Activated T-helper 1 cell treated with anti-CD3 and anti-CD28 coated beads, Interleukin-2, amount 50 U/mL, for 16 hours (primary cell): ENCODE data around the gene FLRT1.

ENCODE experiments used
- DNase-seq, 2 donors: peaks; one replicate each; pipeline ENCODE4 v3.0.0-alpha.2; 2020; ENCODE audit warnings: low read depth in 1 of 2, low spot score in 1 of 2

FLRT1 gene, protein sequence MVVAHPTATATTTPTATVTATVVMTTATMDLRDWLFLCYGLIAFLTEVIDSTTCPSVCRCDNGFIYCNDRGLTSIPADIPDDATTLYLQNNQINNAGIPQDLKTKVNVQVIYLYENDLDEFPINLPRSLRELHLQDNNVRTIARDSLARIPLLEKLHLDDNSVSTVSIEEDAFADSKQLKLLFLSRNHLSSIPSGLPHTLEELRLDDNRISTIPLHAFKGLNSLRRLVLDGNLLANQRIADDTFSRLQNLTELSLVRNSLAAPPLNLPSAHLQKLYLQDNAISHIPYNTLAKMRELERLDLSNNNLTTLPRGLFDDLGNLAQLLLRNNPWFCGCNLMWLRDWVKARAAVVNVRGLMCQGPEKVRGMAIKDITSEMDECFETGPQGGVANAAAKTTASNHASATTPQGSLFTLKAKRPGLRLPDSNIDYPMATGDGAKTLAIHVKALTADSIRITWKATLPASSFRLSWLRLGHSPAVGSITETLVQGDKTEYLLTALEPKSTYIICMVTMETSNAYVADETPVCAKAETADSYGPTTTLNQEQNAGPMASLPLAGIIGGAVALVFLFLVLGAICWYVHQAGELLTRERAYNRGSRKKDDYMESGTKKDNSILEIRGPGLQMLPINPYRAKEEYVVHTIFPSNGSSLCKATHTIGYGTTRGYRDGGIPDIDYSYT

DNA sequence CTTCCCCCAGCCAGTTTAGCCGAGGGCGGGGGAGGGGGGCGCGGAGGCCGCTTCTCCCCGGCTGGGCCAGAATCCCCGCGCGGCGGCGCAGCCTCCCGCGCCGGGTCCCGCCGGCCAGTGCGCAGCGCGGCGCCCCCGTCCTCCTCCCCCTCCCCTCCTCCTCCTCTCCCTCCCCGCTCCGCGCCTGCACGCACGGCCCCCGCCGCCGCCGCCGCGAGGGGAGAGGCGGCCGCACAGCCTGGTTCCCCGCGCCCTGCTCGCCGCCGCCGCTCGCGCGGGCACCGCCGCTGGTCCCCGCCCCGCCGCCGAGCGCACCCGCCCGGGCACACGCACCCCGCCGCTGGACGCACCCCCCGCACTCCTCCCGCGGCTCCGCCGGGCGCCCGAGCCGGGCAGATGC is at the start of gene FLRT1:
Gene FLRT1, plus strand, starts transcription at position 356 of the 400 bp plus-strand sequence. CDS start 80,337 bp downstream, outside the sequence.
- no peak for DNase-seq

DNA sequence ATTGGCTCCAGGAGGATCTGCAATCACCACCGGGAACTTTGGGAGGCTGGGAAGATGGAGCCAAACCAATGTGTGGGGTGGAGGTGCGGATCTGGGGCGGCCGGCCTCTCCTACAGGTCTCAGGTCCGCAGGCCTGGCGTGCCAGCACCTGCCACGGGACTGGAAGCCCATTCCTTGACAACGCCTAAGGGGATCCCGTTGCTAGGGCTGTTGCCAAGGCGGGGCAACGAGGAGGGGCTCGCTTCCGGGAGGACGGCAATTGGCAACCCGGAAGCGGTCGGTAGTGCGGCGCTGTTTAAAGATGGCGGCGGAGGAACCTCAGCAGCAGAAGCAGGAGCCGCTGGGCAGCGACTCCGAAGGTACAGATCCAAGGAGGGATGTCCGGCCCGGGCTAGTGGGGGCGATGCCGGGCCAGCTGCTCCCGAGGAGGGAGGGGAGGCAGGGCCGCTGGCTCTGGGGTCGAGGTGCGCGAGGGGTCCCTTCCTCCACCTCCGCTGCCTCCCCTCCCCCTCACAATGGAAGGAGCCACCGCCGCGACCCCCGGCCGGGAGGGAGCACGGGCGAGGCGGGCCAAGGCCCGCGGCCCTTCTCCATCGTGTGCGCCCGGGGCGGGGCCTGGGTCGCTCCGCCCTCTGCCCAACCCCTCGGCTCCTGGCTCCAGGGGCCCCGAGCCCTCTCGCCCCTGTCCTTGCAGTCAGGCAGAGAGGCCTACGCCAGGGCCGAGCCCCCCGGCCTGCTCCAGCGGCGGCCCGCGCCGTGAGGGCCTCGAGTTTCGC is 49.4 kb upstream of the FLRT1 start, which contains the start of gene OTUB1:
Gene OTUB1, plus strand, starts transcription at position 283 of the 776 bp plus-strand sequence. Its CDS starts 19 bp downstream, at position 302.
- DNase-seq: peak; percentile 74 to 79

DNA sequence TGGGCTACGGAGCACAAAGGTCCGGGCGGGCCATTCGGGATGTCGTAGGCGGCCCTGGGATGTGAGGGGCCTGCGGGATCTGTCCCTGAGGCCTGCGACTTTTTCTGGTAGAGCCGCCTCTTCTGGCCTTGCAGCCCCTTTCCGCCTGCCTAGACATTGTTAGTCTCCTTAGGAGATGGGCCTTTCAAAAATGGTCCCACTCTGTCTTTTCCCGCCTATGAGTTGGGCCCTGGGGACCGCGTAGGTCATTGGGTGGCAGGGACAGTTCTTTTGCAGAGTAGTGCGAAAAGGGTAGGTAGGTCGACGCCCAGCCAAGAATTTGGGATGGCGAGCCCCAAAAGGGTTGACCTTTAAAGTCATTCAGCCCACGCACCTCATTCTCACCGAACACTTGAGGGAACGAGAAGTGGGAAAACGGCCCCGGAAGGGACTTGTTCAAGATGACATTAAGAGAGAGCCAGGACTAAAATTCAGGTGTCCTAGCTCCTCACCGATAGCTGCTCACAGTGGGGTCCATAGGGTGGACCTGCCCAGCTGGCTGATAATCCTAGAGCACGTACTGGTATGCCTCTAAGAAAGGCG is 48.7 kb upstream of the FLRT1 start:
- no peak for DNase-seq

DNA sequence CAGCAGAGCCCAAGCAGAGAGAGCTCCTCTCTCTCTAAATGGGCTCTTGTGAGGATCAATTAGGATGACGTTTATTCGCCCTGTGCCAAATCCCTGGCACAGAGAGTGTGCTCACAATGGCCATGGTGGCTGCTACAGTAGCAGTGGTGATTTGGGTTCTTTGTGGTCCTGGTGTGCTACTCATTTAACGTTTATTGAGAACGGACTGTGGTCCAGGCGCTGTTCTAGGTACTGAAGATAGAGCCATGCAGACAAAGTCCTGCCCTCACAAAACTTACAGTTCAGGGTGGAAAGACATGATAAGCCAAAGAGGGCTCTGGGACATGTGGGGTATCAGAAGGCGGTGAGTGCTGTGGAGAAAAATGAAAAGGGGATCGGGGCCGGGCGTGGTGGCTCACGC is 44.2 kb upstream of the FLRT1 start:
- DNase-seq: no peak

DNA sequence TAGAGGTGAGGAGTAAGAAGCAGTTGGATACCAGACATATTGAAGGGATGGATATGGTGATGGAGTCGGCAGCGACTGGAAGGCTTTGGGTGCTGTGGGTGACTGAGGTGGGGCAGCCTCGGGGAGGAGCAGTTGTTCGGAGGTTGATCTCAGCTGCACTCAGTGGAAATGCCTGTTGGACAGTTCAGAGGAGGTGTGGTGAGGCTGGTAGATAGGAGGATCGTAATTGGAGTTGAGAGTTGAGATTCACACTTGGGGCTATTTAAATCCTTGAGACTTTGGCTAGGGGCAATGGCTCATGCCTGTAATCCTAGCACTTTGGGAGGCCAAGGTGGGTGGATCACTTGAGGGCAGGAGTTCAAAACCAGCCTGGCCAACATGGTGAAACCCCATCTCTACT is 42.6 kb upstream of the FLRT1 start:
- DNase-seq: no peak

DNA sequence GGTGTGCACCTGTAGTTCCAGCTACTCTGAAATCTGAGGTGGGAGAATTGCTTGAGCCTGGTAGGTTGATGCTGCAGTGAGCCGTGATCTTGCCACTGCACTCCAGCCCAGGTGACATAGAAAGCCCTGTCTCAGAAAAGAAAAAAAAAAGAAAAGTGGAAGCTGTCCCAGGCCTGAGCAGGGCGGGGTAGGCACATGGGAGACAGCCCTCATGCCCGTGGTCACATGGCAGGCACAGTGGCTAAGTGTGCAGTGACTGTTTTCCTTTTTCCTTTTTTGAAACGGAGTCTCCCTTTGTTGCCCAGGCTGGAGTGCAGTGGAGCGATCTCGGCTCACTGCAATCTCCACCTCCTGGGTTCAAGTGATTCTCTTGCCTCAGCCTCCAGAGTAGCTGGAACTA is 41.7 kb upstream of the FLRT1 start:
- no peak for DNase-seq

DNA sequence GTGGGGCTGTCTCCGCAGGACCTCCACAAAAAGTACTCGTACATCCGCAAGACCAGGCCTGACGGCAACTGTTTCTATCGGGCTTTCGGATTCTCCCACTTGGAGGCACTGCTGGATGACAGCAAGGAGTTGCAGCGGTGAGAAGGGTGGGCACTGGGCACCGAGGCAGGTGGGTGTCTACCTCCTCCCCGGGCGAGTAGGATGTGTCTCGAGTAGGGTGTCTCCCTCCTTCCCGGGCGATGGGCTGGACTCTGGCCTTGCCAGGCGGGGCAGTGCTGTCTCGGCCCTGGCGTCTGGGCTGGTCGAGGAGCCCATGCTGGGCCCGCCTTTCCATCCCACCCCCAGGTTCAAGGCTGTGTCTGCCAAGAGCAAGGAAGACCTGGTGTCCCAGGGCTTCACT is 39.2 kb upstream of the FLRT1 start:
- DNase-seq: no peak

DNA sequence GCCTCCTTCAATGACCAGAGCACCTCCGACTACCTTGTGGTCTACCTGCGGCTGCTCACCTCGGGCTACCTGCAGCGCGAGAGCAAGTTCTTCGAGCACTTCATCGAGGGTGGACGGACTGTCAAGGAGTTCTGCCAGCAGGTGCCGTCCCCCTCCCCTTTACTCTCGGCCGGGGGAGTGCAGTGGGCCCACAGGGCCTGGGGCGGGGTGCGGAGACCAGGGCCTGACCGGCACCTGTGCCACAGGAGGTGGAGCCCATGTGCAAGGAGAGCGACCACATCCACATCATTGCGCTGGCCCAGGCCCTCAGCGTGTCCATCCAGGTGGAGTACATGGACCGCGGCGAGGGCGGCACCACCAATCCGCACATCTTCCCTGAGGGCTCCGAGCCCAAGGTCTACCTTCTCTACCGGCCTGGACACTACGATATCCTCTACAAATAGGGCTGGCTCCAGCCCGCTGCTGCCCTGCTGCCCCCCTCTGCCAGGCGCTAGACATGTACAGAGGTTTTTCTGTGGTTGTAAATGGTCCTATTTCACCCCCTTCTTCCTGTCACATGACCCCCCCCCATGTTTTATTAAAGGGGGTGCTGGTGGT is 38.5 kb upstream of the FLRT1 start:
- no peak for DNase-seq

DNA sequence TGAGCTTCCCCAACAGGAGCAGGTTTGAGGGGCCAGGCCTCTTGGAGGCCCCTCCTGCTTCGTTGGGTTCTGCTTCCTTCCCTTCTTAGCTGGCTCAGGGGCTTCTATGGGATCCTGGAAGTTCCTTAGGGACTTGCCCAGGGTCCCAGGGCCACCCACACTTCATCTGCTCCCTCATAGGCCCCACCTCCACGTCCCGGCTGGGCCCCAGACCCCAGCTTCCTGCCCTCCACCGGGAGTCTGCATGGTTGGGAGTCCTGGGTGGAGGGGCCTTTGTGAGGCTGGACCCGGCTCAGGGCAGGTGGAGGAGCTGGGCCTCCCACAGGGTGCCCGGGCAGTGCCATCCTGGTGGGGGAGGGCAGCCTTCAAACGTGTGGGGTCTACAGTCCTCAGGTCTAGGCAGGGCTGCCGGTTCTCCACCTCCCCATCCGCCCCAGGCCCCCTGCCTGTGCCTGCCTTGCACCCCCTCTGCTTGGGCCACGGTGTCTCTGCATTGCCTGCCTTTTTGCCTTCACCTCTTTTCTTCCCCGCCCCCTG is 37.9 kb upstream of the FLRT1 start:
- DNase-seq: no peak

DNA sequence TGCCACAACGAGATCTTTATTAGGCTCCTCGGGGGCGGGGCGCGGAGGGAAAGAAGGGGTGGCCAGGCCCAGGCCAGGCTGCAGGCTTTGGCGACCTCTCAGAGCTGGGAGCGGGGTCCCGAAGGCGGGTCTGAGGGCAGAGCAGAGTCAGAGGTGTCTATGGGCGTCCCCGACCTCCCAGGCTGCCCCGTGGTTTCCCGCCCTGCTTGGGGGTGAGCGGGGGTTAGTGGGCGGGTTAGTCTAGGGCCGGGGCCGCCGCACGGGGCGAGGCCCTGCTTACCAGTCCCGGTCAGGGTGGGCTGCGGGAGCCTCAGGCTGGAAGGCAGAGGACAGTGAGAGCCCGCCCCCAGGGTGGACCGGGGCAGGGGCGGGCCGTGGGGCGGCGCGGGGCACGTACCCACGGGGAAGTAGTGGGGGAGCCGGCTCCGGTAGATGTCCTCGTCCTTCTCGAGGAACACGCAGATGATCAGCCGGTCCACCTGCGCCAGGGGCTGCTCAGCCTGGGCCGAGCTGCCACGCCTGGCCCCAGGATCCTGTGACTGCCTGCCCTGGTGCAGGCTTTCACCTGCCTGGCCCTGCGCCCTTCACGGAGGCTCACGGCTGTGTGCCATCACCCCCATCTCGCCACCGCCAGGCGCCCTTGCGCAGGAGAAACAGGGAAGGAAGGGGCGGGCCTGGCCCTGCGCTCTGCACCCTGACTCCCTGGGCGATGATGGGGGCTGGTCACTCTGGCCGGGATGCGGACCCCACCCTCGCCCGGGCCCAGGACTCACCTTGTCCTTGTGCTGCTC is 37.0 kb upstream of the FLRT1 start:
- no peak for DNase-seq

DNA sequence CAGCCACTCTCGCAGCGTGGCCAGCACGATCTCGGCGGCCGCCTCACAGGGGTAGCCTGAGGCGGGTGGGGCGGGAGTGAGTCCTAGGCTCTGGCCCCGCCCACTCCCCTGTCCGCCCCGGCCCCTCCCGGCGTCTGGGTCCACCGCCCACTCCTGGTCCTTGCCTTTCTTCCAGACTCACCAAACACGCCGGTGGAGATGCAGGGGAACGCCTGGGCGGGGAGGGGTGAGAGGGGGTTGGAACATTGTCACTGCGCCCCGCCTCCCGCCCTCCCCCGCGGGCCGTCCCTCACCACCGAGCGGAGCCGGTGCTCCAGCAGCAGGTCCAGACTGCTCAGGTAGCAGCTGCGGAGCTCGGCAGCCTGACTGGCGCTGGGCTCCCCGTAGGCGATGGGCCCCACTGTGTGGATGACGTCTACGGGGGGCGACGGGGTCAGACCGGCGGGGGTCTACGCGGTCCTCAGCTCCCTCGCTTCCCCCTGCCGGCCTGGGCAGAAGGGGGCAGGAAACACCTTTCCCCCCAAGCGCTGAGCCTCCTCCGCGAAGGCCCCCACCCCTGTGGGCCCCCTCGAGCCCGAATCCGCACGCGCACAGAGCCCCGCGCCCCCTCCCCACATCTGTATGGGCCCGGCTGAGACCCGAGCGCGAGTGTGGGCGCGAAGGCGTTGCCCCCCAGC is 36.2 kb upstream of the FLRT1 start:
- DNase-seq: peak; percentile 30 to 54

DNA sequence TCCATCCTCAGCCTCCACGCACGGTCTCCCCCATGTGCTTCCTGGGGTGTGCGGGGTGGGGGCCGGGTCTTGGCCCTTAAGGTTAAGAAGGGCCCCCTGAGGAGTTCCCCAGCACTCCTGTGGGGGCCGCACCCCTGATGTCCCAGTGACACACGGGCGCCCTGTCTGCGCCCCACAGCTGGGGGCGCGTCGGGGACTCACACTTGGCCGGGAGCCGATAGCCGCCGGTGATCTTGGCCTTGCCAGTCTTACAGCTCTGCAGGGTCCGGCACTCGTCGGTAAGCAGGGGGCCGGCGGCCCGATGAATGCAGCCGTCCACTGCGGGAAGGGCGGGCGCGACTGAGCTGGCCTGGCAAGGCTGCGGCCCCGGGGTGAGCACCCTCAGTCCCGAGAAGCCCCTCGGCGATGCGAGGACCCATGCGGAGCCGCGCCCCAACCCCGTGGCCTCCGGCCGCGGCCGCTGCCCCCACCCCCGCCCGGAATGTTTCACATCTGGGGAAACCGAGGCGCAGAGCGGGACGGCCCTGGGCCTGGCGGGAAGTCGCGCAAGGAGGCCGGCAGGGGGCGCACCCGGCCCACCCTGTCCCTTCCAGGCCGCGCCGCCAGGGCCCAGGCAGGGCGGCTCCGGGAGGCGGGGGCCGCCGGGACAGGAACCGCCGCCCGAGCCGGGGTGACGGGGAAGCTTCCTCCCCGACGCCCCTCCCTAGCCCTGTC is 35.5 kb upstream of the FLRT1 start:
- peak; percentile 50 to 65 for DNase-seq

DNA sequence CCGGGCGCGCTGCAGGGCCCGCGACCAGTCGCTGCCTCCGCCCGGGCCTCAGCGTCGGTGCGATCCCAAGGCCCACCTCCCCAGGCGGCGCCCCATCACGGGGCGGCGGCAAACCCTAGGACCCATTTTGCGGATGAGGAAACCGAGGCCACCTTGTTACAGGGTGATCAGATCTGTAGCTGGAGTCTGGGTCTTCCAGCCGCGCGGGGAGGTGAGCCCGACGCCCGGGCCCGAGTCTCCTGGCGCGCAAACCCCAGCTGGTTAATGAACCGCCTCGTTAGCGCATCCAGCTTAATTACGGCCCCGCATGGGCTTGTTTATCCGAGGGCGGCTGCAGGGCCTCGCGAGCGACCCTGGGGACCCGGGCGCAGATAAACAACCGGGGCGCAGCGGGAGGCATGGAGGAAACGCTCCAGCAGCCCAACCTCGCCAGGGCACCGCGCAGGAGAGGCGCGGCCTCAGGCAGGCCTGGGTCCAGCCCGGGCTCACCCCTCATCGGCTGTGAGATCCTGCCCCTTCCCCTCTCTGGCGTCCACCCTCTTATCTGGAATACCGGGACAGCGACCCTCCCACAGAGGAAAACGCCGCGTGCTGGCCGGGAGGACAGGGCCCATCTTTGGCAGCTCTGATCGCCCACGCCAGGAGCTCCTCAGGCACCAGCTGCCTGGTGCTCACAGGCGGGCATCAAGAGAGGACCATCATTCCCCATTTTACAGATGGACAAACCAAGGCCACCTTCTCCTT is 34.8 kb upstream of the FLRT1 start:
- no peak for DNase-seq

DNA sequence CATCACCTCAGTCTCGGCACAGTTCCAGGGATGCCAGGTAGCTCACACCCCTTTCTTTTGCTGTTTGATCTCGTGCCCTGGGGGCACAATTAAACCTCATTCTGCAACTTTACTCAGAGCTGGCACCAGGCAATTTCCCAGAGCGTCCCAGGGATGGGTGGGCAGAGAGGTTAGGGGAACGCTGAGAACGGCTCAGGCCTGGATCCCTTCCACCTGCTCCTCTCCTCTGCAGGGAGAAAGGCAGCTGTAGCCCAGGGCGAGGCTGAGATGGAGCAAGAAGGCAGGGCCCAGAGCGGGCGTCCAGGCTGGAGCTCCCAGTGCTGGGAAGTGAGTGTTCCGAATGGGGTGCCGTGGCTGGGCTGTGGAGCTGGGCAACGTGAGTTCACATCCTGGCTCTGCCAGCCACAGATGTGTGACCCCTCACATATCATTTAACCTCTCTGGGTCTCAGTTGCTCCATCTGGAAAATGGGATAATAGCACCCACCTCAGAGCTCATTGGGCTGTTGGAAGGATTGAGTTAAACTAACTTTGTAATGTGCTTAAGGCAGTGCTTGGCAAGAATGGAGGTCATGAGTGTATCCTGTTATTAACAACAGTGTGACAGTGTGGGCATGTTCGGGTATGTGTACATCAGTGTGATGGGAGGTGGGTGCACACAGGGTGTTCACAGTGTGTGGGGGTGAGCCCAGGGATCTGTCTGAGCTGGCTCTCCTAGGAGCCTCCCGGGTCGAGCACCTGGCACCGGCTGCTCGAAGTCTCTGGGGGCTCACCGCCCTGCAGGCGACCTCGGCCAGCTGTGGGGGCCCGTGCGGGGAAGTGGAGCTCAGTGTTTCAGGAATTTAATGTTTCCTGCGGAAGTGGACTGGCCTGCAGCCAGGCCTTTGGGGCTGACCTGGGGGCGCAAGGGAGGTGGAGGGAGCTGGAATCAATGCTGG is 34.0 kb upstream of the FLRT1 start:
- DNase-seq: no peak

DNA sequence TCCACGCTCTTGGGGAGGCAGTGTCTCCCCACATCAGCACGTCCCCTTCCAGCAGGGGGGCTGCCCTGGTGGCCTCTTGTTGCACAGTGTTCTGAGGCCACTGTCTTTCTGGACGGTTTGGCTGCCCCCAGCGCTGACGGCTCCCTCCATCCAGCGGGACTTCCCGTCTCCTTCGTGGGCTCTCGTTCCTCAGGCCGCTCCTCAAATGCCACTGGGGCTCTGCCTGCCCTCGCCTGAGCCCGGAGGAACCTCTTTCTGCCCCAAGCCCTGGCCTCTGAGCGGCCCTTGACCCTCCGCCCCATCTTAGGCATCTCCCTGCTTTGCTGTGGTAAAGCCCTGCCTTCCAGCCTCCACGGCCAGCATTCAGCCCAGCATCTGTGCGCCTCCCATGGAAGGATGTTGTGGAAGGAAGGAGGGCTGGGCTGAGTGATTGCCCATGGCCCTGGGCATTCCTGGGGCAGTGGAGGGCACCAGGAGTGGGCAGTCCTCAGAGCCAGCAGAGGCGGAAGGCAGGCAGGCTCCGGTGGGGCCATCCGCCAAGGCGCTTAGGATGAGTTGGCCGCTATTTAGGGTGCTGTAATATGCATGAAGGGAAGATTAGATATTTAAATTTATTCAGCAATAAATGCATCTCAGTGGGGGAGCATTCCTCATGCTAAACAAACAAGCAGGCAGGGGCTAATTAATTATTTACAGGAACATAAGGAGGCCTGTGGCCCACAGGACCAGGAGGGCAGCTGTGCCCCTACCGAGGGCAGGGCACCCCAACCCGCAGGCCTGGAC is 31.7 kb upstream of the FLRT1 start:
- DNase-seq: no peak

DNA sequence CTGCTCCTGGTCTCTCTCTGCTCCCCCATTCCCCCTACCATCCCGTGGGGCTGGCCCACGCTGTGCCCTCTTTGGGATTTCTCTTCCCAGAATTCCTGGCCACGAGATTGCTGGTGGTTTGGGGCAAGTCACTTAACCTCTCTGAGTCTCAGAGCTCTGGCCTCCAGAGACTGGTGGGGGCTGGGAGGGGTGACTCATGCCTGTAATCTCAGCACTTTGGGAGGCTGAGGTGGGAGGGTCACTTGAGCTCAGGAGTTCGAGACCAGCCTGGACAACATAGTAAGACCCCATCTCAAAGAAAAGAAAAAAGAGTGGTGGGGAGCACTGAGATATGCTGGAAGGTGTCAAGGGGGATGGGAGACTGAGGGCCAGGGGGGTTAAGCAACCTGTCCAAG is 31.1 kb upstream of the FLRT1 start:
- no peak for DNase-seq
